ENCODE data around the gene PELO.

DNA sequence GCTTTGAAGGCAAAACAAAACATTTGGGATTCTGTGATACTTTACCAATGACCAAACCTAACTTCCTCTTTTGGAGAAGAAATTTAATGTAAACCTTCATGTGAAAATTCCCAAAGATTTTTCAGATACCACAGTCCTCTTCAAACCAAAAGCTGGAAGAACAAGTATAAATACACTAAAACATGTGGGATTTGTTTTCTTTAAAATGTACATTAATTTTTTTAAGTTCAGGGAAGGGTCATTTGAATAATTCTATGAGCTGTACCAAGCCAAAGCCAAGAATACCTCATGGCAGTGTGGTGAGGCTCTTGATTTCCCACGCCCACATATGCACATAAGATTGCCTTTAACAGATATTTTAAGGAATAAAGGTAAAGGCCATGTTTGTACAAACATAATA, 28.4 kb upstream of the PELO start:
- no peak for TF ChIP-seq POLR2A (IDR thresholded peaks at IDR 0.05)
- TF ChIP-seq, protein P1, sequence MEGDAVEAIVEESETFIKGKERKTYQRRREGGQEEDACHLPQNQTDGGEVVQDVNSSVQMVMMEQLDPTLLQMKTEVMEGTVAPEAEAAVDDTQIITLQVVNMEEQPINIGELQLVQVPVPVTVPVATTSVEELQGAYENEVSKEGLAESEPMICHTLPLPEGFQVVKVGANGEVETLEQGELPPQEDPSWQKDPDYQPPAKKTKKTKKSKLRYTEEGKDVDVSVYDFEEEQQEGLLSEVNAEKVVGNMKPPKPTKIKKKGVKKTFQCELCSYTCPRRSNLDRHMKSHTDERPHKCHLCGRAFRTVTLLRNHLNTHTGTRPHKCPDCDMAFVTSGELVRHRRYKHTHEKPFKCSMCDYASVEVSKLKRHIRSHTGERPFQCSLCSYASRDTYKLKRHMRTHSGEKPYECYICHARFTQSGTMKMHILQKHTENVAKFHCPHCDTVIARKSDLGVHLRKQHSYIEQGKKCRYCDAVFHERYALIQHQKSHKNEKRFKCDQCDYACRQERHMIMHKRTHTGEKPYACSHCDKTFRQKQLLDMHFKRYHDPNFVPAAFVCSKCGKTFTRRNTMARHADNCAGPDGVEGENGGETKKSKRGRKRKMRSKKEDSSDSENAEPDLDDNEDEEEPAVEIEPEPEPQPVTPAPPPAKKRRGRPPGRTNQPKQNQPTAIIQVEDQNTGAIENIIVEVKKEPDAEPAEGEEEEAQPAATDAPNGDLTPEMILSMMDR (IDR thresholded peaks at IDR 0.05): no peak

Data from testis (tissue), 2 donors.